HG03469 (cell line): ENCODE results near the gene NF1.
"Not testable (repeated sequence)": the region's sequence is repeated elsewhere in the genome, so short reads cannot be mapped to it uniquely, and the experiment has no call there.

Experiments used
- ATAC-seq: cut with Tn5 transposase; IDR thresholded peaks from one replicate; pipeline ENCODE4 v1.9.1; 2021; ENCODE audit warnings: mild to moderate bottlenecking, moderate library complexity, moderate number of reproducible peaks; ENCODE audit not compliant: unreplicated experiment

The NF1 gene

DNA sequence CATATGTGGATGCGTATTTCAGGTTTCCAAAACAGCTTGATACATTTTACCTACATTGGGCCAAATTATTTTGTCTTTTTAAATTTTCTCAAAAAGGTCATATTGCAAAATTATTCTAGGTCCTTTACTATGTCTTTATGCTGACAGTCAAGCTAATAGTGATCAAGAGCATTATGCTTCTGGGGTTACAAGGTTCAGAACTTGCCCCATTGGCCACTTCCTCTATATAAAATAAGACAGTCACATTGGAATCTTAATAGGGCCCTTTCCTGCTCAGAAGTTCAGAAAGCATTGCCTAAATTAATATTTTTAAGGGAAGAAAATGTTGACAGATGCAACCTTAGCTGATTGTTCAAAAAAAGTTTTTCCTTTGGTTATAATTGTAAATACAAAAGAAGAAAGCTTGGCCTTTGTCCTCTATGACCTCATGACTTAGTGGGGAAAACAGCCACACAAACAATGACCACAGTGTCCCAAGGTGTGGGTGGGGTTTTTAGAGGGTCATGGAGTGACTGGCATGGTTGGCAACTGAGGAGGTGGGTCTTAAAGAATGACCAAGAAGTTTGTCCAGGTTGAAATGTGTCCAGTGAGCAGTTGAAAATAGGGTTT, 284.9 kb downstream of the NF1 start:
- no peak for ATAC-seq

DNA sequence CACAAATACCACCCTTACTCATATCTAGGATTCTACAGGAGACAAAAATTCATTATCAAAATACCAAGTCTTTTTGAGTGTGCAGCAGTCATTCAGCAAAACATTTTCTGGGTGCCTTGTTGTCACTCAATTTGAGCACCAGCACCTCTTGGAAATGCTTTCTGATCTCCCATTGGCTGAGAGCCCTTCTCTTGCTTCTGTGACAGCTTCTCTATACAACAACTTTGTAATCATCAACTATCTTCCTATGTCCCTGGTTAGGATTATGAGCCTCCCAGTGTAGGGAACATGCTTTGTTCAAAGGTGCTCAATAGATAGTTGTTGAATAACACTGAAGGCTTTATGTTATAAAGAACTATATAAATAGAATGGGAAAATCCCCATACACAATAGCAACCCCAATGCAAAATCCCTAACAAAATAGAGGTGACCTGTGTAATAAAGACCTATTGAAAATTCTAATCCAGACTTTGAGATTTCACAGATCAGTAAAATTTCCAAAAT, 286.4 kb downstream of the NF1 start:
- ATAC-seq: no peak

DNA sequence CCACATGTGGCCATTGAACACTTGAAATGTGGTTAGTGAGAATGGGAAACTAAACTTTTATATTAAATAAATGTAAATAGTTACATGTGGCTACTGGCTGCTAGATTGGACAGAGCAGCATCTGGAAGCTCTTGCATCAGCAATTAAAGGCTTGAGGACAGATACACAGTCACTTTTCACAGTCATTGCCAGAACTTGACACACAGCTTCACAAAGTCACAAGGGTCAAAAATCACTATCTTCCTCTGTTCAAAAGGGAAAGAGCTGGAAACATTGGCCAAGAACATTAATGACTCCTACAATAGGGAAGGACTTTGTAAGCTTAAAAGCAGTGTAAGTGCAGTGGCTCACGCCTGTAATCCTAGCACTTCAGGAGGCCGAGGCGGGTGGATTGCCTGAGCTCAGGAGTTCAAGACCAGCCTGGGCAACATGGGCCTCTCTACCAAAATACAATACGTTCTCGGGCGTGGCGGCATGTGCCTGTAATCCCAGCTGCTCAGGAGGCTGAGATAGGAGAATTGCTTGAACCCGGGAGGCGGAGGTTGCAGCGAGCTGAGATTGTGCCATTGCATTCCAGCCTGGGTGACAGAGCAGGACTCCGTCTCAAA, 288.0 kb downstream of the NF1 start:
- ATAC-seq: not testable (repeated sequence)

DNA sequence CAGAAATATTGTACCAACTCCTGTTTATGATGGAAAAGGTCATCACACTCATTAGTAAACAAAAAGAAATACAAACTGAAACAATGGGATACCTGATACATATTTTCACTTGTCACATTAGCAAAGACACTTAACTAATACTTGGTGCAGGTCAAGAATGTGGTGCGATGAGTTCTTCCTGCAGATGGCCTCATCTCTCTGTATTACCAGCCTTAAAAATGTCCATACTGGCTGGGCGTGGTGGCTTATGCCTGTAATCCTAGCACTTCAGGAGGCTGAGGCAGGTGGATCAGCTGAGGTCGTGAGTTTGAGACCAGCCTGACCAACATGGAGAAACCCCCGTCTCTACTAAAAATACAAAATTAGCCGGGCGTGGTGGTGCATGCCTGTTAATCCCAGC, 288.7 kb downstream of the NF1 start:
- not testable (repeated sequence) for ATAC-seq

DNA sequence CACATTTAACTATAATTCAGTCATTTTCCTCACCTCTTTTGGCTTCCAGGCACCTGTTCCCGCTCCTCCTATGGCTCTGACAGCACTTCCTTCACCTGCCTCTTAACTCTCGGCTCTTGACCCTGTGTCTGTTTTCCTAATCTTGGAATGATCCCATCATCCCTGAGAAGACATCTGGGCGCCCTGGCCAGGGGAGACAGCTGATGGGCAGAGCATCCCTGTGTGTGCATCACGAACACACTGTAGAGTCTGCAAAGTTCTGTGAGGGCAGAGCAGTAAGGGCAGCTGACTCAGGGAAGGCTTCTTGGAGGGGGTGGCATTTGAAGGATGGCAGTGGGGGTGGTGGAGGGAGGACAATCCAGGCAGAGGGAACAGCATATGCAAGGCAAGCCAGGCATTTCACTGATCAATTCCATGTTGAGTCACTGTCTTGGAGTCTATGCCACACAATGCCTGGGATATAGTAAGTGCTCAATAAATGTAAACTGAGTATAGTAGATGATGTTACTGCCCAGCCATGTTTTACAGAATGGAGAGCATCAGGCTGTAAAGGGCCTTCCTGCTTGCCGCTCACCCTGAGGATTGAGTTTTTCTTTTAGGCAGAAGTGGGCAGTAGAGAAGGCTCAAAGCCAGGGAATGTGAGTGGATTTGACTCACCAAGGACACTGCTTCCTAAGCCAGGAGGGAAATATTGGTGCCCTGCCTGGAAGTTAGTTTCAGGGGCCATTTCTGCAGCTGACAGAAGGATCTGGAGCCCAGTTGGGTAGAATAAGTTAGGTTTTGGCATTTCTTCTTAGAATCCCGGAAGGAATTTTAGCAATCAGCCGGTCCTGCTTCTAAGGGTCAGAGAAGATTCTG, 290.9 kb downstream of the NF1 start:
- ATAC-seq: no peak

DNA sequence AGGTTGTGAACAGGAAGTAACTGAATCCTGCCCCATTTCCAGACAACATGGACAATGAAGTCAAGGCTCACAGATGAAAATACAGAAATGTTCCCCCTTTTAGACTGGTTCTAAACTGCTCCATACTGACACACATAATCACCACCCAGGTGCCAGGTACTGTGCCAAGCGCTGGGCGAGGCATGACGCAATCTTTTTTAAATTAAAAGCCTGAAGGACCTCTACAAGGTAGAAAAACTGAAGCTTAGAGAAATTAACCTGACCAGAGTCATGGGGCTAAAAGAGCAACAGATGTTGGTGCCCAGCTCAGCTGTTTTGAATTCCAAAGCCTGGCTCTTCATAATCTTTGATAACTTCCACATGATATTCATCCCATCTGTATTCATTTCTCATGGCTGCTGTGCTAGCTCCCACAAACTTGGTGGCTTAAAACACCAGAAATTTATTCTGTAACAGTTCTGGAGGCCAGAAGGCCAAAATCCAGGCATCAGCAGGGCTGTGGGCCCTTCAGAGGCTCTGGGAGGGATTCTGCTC, 291.8 kb downstream of the NF1 start:
- ATAC-seq: no peak

DNA sequence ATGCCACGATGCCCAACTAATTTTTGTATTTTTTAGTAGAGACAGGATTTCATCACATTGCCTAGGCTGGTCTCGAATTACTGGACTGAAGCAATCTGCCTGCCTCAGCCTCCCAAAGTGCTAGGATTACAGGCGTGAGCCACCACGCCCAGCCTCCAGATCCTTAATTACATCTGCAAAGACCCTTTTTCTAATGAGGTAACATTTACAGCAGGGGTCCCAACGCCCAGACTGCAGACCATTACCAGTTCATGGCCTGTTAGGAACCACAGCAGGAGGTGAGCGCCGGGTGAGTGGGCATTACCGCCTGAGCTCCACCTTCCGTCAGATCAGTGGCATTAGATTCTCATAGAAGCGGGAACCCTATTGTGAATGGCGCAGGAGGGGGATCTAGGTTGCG, 292.7 kb downstream of the NF1 start:
- ATAC-seq: no peak

DNA sequence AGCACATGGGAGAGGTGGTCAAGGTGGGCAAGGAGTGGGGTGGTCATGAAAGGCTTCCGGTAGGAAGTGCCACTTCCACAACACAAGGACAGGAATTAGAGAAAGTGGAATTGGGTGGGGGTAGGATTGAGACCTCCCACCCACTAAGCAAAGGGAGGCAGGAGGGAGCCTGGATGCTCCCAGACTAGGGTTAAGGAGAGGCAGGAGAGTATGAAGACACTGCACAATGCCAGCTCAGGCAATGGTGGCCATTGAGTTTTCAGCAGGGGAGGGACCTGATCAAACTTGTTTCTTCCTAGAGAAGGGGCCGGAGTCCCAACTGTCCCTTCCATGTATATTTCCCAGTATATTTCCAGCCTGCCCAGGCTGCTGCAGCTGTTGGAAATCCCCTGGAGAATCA, 293.6 kb downstream of the NF1 start:
- ATAC-seq: no peak

DNA sequence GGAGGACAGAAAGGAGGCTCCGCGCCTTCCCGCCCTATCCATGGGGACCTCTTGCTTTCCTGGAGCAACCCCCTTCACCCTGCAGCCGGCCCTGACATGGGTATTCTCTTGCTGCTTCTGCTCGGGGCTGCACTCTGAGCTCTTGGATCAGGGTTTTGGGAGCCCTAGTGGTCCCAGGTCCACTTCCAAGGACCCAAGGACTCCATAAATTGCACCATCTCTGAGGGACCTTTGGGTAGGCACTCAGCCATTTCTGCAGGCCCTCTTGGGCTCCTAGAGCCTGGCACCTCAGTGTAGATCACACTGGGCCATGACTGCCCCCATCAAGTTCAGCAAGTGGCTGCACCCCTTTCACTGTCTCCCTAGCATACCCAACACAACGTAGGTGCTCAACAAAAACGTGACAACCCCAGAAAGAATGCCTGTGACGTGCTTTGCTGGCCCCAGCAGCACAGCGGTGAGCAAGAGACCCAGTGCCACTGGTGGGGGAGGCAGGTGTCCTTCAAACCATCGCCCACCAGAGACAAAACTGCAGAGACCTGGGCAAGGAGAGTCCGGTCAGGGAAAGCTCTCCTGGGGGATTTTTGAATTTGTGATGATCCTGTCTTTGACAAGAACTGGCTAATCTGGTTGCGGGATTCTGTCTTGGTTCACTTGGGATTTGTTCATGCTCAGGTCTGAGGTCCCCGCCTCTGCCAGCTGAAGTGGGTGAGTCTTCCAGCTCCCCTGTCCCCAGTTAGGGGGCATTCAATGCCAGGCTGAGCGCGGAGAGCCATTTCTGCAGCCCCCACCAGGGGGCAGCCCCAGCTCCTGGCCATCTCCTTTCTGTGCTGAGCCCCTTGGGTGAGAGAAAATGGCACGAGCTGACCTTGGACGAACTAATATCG, 294.2 kb downstream of the NF1 start:
- no peak for ATAC-seq

DNA sequence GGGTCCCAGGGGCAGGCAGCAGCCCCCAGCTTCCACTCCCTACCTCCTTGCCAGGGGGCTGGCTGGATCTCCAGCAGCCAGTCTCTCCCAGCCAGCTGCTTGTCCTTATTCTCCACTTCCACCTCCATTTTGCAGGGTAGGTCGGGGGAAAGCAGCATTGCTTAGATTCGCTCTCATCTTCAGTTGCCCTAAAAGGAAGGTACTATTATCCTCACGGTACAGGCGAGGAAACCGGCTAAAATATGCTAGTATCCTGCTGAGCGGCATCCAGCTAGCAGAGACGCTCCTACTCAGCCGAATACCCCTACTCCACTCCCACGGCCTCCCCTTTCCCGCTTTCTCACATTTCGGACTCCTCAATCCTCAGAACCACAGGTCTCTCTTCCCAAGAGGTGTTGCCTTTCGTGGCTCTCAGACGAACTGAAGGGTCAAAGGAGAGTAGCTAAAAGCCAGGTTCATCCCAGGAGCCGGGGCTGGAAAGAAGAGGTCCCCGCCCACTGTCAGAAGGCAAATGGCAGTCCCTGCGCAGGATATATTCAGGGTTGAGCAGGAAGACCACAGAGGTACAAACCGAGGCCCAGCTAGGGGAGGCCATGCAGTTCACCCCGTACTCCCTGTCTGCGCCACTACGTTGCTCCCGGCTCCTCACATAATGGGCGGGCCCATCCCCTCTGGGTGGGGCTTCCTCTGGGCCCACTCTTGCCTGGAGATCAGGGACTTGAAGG, 295.0 kb downstream of the NF1 start:
- no peak for ATAC-seq

DNA sequence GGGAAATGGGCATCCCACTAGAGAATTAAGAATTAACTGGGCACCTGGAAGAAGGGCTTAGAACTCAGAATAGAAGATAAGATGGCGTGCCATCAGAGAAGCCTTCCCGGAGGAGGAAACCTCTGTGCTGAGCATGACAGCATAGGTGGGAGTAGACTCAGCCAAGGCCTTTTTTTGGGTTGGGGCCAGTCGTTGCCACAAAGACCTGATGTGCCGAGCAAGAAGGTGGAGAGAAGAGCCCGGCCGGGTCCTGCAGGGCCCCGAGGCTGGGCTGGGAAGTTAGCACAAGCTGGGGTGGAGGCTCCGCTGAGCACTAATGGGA, 295.6 kb downstream of the NF1 start:
- ATAC-seq: no peak

DNA sequence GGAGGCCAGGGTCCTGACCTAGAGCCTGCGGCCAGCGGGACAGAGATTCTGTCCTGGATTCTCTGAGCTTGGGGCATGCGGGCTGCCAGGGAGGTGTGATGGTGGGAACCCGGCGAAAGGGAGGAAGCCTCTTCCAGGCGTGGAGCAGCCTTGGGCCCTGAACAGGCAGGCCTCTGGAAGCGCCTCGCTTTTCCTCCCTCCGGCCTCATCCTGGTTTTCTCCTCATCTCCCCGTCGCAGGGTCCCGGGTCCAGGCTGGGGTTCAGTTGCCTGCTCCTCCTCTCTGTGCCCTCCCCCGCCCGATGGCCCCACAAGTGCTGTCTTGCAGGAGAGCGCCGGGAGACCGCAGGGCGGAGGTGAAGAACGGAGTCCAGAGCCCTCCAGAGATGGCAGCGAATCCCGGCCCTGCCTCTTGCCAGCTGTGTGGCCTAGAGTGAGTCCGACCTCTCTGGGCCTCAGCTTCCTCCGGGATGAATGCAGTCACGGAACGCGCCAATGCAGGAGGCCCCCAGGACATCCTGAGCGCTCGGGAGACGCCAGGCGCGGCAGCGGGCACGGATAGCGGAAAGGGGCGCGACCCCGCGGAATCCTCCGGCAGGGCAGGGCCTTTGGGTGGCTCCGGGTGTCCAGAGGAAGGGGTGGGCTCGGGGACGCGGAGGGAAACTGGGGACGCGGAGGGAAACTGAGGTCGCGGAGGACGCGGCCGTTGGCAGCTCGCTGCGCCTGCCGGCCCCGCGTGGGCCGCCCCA, 296.1 kb downstream of the NF1 start:
- ATAC-seq: no peak

DNA sequence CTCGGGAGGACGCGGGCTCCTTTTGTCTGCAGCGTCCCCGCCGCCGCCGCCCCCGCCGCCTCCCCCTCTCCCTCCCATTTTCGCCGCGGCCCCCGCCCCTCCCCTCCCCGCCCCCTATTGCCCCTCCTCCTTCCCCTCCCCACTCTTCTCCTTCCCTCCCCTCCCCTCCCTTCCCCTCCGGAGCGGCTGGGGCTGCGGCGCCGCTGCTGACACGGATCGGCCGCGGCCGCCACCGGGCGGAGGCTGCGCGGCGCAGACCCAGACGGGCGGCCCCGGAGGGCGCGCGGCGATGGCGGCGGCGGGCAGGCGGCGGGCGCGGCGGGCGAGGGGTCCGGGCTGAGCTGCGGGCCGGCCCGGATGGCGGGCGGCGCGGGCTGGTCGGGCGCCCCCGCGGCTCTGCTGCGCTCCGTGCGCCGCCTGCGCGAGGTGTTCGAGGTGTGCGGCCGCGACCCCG, 296.7 kb downstream of the NF1 start, which contains the start of gene RAB11FIP4:
Gene RAB11FIP4, plus strand, starts transcription at position 180 of the 454 bp plus-strand sequence. Its CDS starts 178 bp downstream, at position 358.
- ATAC-seq: no peak

DNA sequence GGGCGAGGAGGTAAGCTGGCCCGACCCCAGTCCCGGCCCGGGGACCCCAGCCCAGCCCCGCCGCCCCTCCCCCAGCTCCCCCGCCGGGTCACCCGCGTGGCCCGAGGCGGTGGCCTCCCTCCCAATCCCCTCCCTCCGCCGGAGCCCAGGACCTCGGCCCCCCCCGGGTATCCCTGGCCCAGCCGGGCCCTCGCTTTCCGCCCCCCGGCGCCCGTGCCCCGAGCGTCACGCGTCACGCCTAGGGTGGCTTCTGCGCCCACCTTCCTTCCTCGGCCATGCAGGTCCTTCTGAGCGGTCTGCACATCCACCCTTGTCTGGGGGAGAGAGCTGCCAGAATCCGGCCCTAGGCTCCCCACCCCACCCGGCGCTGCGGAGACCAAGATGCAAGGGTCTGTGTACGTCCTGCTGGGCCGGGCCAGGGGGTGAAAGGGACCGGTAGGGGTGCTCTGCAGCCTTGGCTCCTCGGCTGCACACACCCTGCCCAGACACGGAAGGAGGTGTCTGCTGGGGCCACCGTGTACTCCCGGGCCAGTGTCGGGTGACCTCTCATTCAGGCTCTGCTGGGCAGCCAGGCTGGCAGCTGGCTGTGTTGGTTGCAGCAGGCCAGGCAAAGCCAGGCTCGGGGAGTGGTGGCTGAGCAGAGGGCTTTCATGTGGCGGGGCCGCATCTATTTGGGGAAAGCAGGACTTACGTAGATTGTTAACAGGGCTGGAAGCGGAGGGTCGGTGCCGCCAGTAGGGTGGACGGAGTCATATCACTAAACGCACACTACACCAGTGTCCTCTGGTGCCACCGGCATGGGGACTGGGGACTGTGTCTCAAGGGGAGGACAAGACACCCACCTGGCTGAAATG, 297.5 kb downstream of the NF1 start:
- ATAC-seq: no peak

DNA sequence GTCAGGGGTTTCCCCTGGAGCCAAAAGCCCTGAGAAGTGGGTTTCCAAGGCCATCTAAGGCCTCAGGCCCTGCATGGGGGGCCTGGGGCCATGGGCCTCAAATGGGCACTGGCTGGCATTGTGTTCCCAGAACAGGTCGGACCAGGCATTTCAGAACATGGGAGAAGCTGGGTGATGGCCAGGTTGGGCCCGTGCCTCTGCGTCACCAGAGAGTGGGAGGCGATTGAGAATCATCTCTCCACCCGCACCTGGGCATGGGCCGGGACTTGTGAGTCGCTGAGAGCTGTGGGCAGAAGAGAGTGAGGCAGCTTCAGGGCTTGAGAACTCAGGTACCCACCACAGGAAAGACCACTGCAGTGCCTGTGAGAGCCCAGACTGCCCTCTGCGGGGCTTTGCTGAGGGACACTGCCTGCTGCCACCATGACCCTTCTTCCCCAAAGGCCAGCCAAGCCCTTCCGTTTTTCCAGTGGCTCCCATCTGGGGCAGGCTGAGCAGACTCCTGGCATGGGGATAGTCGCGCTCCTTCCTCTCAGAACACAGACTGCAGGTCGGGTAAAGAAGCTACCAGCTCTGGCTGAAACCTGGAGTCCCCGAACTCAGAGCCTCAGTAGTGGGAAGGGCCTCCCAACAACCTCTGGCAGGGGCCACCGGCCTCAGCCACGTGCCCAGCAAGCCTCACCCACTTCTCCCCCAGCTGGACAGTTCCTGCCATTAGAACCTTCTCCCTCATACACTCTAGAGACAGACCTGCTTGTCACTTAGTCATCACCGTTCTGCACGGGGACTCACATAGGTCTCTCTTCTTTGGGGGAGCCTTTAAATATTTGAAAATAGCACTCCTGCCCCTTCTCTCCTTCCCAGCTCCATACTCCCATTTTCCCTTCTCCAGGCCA, 298.3 kb downstream of the NF1 start:
- no peak for ATAC-seq

DNA sequence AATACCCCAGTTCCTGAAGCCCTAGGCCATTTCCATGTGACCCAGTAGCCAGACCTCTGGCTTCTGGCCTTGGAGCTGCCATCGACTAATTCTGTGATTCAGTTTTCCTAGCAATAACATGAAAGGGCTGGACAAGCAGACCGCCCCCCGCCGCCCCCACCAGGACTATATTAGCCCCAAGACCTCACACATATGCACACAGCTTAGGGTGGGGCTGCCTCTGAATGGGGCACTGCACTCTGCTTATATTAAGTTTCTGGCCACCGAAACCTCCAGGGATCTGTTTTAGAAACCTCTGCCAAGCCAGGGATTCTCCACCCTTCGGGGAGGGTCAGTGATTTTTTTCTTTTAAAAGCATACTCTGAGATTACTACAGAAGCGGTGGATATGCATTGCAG, 299.0 kb downstream of the NF1 start:
- ATAC-seq: no peak

DNA sequence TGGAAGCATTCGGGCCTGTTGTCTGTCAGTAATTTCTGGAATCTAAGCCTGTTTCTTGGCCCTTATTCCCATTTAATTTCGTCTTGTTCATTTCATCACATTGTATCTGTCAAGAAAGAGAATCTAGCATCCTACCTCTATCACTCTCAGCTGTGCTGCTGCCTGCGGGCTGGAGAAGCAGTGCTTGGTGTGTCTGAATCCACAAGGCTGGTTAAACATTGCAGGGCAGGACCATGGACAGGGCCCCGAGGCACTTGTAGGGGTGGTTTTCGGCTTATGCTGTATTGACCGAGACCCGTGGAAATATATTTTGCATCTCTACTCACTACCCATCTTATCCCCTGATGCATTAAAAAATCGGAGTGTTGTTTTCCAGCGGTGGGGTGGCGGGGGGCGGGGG, 299.8 kb downstream of the NF1 start:
- no peak for ATAC-seq
